GM12891 (cell line): ENCODE measurements around the gene ARHGAP21.

Experiments
- POLR2A ChIP-seq: IDR thresholded peaks from 2 replicates; pipeline ENCODE4 v1.6.1; 2011; ENCODE audit warnings: low read depth, low read length, control low read depth
- POLR2AphosphoS5 ChIP-seq: IDR thresholded peaks from 2 replicates; pipeline ENCODE4 v1.6.1; 2011; ENCODE audit warnings: low read depth, low read length, control low read depth
- SPI1 ChIP-seq: IDR thresholded peaks from 2 replicates; pipeline ENCODE4 v1.6.1; 2011; ENCODE audit warnings: low read depth, low read length, control low read depth
- TAF1 ChIP-seq: IDR thresholded peaks from 2 replicates; pipeline ENCODE4 v1.6.1; 2011; ENCODE audit warnings: low read depth, low read length, control low read depth

- no peak for TF ChIP-seq POLR2A
- no peak for TF ChIP-seq TAF1
- no peak for TF ChIP-seq POLR2AphosphoS5
- TF ChIP-seq SPI1, result no peak
Measured at GRCh38 chr10:24723788-24724380, at the start of gene ARHGAP21.
